Left lung (tissue), 10 donors: Measurements from ENCODE around the gene DOCK11. TPM values are rescaled to one million over a fixed set of nuclear protein-coding genes. Genes with fewer than 3 reads are reported as not detected.
A peak's percentile ranks its signal among the peaks of the same experiment; 100 is the strongest.
"Not testable (repeated sequence)": the region's sequence is repeated elsewhere in the genome, so short reads cannot be mapped to it uniquely, and the experiment has no call there.

Experiments
- ATAC-seq: fragments of 200-7000 bp; cut with Tn5 transposase; one replicate; pipeline ENCODE4 v1.9.1; 2020; ENCODE audit warnings: moderate library complexity
- DNase-seq, 4 donors: peaks; one replicate each; pipeline ENCODE4 v3.0.0-alpha.2; 2013 to 2020
- H3K27ac ChIP-seq, 2 donors: fragments of 200-600 bp; sonication (generic) in 1 of 2; one replicate each; pipeline versions ENCODE4 v1.5.0 to v1.8.0; 2020 to 2021
- H3K27me3 ChIP-seq, 2 donors: fragments of 200-600 bp; sonication (generic) in 1 of 2; one replicate each; pipeline versions ENCODE4 v1.5.0 to v1.8.0; 2020 to 2021
- H3K36me3 ChIP-seq, 2 donors: fragments of 200-600 bp; sonication (generic) in 1 of 2; one replicate each; pipeline versions ENCODE4 v1.5.0 to v1.8.0; 2020 to 2021
- H3K4me1 ChIP-seq, 2 donors: fragments of 200-600 bp; one replicate each; pipeline ENCODE4 v1.8.0; 2021
- H3K4me3 ChIP-seq, 2 donors: fragments of 200-600 bp; sonication (generic) in 1 of 2; one replicate each; pipeline versions ENCODE4 v1.5.0 to v1.8.0; 2020 to 2021; ENCODE audit warnings: mild to moderate bottlenecking in 1 of 2
- H3K9me3 ChIP-seq, 2 donors: fragments of 200-600 bp; sonication (generic) in 1 of 2; one replicate each; pipeline versions ENCODE4 v1.5.0 to v1.8.0; 2020 to 2021
- intact Hi-C, 2 donors: fragments of 100-400 bp; cut with DNase I; formaldehyde crosslinking; loops; one replicate each; pipeline versions ENCODE4 v1.11.2 to v1.14.2; 2022
- polyA plus RNA-seq, 6 donors: library from polyadenylated mRNA; unstranded; fragments of 120-200 nt; gene quantifications; one replicate each; pipeline ENCODE4 v1.2.1, GENCODE V29; 2013; ENCODE audit not compliant: insufficient read length in 6 of 6
- total RNA-seq, 2 donors: library from RNA; stranded (reverse); fragmentation: NEBNext Ultra II Directional; extraction: Animal tissue kit (Norgen Biotek cat#: 25700); gene quantifications; one replicate each; pipeline ENCODE4 v1.2.1, GENCODE V29; 2021
- TF ChIP-seq, protein P1 (sequence below), 2 donors: fragments of 200-600 bp; sonication (generic) in 1 of 2; IDR thresholded peaks; one replicate each; pipeline versions ENCODE4 v1.5.0 to v1.8.0; 2021; ENCODE audit warnings: antibody characterized with exemption in 2 of 2
- donor health status: DM: no; HTN: yes; CAD: no.
- donor health status: DM: no; HTN: no; CAD: no.

Gene DOCK11
- total and polyA plus RNA-seq, 8 donors, result 13.4 to 36.8 (median 16.9) TPM

DNA sequence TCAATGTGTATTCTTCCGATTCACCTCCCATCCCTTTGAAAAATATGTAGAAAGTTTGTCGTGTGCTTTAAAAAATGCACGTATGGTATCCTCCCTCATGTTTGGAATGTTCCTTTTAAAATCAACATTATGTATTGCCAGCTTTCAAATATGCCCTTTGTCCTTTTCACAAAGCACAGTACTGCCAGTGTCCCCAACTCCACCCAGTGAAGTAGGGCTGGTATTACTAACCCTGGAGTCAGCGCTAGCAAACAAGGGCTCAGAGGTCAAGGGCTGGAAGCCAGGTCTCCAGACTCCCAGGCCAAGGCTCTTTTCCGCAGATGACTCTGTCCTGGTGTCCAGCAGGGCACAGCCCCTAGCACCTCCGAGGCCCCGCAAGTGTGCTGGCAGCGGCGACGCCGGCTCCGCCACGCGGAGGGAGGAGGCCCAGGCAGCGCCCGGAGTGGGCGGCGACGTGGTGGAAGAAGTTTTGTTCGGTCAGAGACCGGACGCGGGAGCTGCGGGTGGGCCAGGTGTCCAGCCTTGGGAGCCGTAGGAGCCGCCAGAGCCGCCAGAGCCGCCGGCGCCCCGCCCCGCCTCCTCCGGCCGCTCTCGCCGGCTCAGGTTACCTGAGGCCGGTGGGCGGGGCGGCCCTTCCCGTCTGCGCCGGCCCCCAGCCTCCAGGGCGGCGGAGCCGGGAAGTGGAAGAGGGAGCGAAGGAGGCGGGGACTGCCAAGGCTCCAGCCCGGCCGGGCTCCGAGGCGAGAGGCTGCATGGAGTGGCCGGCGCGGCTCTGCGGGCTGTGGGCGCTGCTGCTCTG lies 231.5 kb downstream of the DOCK11 start, which contains the start of gene IL13RA1:
Gene IL13RA1, plus strand, starts transcription at position 720 of the 799 bp plus-strand sequence. Its CDS starts 33 bp downstream, at position 753.
- intact Hi-C loops, result no loop called here
- ATAC-seq (peak; percentile 92), DNase-seq (peak; percentile 59 to 93 (median 84))
- no peaks in the 10 kb centered on the region for H3K9me3 ChIP-seq
- no peaks in the 10 kb centered on the region for H3K36me3 ChIP-seq
- no peaks in the 10 kb centered on the region for H3K27me3 ChIP-seq
- TF ChIP-seq, protein P1, sequence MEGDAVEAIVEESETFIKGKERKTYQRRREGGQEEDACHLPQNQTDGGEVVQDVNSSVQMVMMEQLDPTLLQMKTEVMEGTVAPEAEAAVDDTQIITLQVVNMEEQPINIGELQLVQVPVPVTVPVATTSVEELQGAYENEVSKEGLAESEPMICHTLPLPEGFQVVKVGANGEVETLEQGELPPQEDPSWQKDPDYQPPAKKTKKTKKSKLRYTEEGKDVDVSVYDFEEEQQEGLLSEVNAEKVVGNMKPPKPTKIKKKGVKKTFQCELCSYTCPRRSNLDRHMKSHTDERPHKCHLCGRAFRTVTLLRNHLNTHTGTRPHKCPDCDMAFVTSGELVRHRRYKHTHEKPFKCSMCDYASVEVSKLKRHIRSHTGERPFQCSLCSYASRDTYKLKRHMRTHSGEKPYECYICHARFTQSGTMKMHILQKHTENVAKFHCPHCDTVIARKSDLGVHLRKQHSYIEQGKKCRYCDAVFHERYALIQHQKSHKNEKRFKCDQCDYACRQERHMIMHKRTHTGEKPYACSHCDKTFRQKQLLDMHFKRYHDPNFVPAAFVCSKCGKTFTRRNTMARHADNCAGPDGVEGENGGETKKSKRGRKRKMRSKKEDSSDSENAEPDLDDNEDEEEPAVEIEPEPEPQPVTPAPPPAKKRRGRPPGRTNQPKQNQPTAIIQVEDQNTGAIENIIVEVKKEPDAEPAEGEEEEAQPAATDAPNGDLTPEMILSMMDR (IDR thresholded peaks at IDR 0.05), result no peak
- peaks cover 3 to 62% of the 10 kb centered on the region in 2 donors for H3K4me1 ChIP-seq
- peak within 1 kb of the TSS; percentile 88 to 90 for H3K27ac ChIP-seq
- peak within 1 kb of the TSS; percentile 49 to 55 for H3K4me3 ChIP-seq

DNA sequence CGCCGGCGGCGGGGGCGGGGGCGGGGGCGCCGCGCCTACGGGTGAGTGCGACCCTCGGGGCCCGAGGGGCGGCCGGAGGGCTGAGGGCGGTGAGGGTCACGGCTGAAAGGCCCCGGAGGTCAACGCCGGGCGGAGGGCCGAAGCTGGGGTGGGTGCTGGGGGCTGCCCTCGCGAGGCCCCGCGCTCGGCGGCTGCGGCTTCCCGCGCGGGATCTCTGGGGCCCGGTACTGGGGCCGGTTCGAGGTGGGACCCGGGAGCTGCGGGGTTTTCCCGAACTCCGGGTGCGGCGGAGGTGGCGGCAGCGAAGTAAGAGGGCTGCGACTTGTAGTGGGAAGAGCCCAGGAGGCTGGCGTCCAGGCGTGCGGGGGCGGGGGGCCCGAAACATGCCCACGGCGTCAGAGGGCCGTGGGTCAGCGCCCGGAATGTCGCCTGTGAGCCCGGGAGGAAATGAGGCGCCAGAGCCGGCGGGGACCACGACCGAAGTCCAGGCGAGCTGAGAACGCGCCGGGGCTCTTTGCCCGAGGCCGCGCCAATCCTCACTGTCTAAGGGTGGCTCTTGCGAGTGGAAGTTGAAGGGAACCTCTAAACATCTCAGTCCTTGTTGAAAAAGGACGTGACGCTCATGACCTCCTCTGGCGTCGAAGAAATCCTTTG lies 232.2 kb downstream of the DOCK11 start:
- H3K4me3 ChIP-seq, result peak overlapping the region; percentile 49 to 55
- H3K36me3 ChIP-seq, result no peaks in the 10 kb centered on the region
- TF ChIP-seq, protein P1 (IDR thresholded peaks at IDR 0.05), result no peak
- ATAC-seq (peak; percentile 22), DNase-seq (peak in 3 of 4 donors; percentile 27 to 84 (median 37))
- no peaks in the 10 kb centered on the region for H3K9me3 ChIP-seq
- peak overlapping the region; percentile 88 to 90 for H3K27ac ChIP-seq
- intact Hi-C loops, result no loop called here
- peaks cover 3 to 62% of the 10 kb centered on the region in 2 donors for H3K4me1 ChIP-seq
- H3K27me3 ChIP-seq, result no peaks in the 10 kb centered on the region

- intact Hi-C loops, result no loop called here
- no peaks in the 10 kb centered on the region for H3K36me3 ChIP-seq
- H3K4me3 ChIP-seq, result peak overlapping the region in 1 of 2 donors; percentile 55
- no peaks in the 10 kb centered on the region for H3K27me3 ChIP-seq
- DNase-seq (no peak), ATAC-seq (no peak)
- H3K27ac ChIP-seq, result no peak overlapping the region
- H3K9me3 ChIP-seq, result no peaks in the 10 kb centered on the region
- TF ChIP-seq, protein P1 (IDR thresholded peaks at IDR 0.05), result no peak
- peaks cover 3 to 58% of the 10 kb centered on the region in 2 donors for H3K4me1 ChIP-seq
These were observed 233.5 kb downstream of the DOCK11 start for GRCh38 chrX:118729042-118729652.

DNA sequence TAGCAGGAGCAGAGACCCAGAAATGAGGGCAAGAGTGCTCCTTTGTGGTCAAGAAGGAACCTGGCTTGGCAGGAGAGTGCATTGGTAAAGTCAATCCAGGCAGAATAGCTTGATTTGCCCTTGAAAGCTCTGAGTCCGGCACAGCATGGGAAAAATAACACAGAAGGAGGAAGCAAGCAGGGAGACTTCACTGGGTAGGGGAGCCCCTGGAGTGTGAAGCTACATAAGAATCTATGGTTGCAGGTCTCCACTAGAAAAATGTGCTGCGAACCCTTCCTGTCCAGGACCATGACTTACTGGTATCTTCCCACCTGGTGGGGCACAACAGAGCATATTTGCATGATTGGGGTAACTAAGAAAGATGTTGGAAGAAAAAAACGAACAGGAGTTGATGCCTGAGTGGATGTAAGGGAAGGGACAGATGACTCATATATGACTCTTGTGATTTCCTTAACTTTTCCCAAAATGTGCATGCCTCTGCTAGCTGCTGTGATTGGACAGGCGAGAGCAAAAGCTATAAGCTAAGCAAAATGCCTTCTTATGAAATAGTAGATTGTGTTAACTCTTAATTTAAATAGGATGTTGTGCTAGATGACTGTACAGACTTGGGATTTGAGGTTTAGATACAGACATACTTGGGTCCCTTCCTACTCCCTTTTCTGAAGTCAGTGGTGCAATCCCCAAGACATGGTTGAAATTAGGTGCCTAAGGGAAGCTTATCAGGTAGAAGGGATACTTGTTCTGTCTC lies 235.1 kb downstream of the DOCK11 start:
- intact Hi-C loops, result no loop called here
- no peak for ATAC-seq
- peak overlapping the region in 1 of 2 donors; percentile 53 for H3K27ac ChIP-seq
- H3K9me3 ChIP-seq, result no peaks in the 10 kb centered on the region
- peaks cover 3 to 43% of the 10 kb centered on the region in 2 donors for H3K4me1 ChIP-seq
- TF ChIP-seq, protein P1 (IDR thresholded peaks at IDR 0.05), result no peak
- no peaks in the 10 kb centered on the region for H3K27me3 ChIP-seq
- no peaks in the 10 kb centered on the region for H3K36me3 ChIP-seq
- H3K4me3 ChIP-seq, result no peak overlapping the region
- no peak for DNase-seq

DNA sequence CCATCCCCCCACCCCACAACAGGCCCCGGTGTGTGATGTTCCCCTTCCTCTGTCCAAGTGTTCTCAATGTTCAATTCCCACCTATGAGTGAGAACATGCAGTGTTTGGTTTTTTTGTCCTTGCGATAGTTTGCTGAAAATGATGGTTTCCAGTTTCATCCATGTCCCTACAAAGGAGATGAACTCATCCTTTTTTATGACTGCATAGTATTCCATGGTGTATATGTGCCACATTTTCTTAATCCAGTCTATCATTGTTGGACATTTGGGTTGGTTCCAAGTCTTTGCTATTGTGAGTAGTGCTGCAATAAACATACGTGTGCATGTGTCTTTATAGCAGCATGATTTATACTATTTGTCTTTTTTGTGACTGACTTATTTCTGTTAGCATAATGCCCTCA lies 236.9 kb downstream of the DOCK11 start:
- intact Hi-C loops, DNase-seq, H3K27me3 ChIP-seq, ATAC-seq, H3K4me3 ChIP-seq, H3K36me3 ChIP-seq, H3K27ac ChIP-seq, H3K9me3 ChIP-seq: not testable (repeated sequence)
- peaks cover 3 to 30% of the 10 kb centered on the region in 2 donors for H3K4me1 ChIP-seq
